GM15510 (cell line): Measurements from ENCODE around the gene POTEM.
"Not testable (repeated sequence)": the region's sequence is repeated elsewhere in the genome, so short reads cannot be mapped to it uniquely, and the experiment has no call there.

Experiments used
- POLR2A ChIP-seq: IDR thresholded peaks from 3 replicates; pipeline ENCODE4 v1.6.1; 2011; ENCODE audit warnings: borderline replicate concordance; ENCODE audit not compliant: insufficient read length; ENCODE audit errors: extremely low read depth

POTEM gene

DNA sequence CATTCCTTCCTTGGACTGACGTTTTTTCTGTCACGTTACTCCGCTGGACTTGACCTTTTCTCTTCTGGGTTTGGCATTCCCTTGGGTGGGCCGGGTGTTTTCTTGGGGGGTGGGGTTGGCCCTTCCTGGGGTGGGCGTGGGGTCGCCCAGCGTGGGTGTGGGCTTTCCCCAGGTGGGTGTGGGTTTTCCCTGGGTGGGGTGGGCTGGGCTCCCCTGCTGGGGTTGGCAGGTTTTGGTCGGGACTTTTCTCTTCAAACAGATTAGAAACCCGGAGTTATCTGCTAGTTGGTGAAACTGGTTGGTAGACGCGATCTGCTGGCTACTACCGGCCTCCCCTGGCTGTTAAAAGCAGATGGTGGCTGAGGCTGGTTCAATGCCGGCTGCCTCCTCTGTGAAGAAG lies at the start of gene POTEM:
POTEM (plus strand) TSS at position 301 of the 400 bp plus-strand sequence; CDS start at position 353, 52 bp downstream.
- TF ChIP-seq POLR2A, result not testable (repeated sequence)
